Endothelial cell of umbilical vein (primary cell): Measurements from ENCODE around the gene MAN2A1. TPM values are rescaled to one million over a fixed set of nuclear protein-coding genes. Genes with fewer than 3 reads are reported as not detected.

Experiments used
- BruUV-seq: library from RNA; stranded (reverse); fragments of 400-500 nt; replicated peaks from 2 replicates; lab custom pipeline; 2021; lab: Mats Ljungman, UMichigan
- CTCF ChIA-PET: fragments of 300-600, 350-600 bp; sonication (Branson Sonifier 250); formaldehyde crosslinking; loops from one replicate; lab custom pipeline; 2021; ENCODE audit warnings: antibody characterized with exemption, inconsistent platforms; lab: Charles Lee
- POLR2A ChIA-PET: fragments of 300-600, 350-600 bp; sonication (Branson Sonifier 250); formaldehyde crosslinking; loops from one replicate; lab custom pipeline; 2021; ENCODE audit warnings: antibody characterized with exemption, inconsistent platforms; lab: Charles Lee
- DNase-seq: peaks from one replicate; pipeline ENCODE4 v3.0.0-alpha.2; 2011; ENCODE audit warnings: low read depth, low spot score
- FAIRE-seq: peaks from 2 replicates; lab custom pipeline; 2011; peaks lifted over from hg19 to GRCh38; lab: Jason Lieb, UNC
- H2AFZ ChIP-seq: 2 replicates; pipeline ENCODE4 v1.6.0; 2012; ENCODE audit warnings: low read depth, low read length, control low read depth, inconsistent platforms
- H3K27ac ChIP-seq: 2 replicates; pipeline ENCODE4 v1.5.1; 2011; ENCODE audit warnings: low read depth, mild to moderate bottlenecking, control low read depth, low read length, moderate library complexity; ENCODE audit not compliant: insufficient read depth
- H3K27me3 ChIP-seq, 2 experiments: 2 replicates each; pipeline versions ENCODE4 v1.6.0 to v1.6.1; 2011; ENCODE audit warnings: low read length in 2 of 2, mixed read lengths in 1 of 2; ENCODE audit not compliant: control insufficient read depth in 2 of 2, insufficient read depth in 2 of 2
- H3K36me3 ChIP-seq, 2 experiments: 2 replicates in 1 of 2; 3 replicates in 1 of 2; pipeline ENCODE4 v1.5.1; 2011; ENCODE audit warnings: low read length in 2 of 2, mild to moderate bottlenecking in 1 of 2, moderate library complexity in 1 of 2; ENCODE audit not compliant: control insufficient read depth in 2 of 2, insufficient read depth in 2 of 2; ENCODE audit errors: extremely low read depth in 1 of 2
- H3K4me1 ChIP-seq: 3 replicates; pipeline ENCODE4 v1.5.1; 2011; ENCODE audit warnings: mild to moderate bottlenecking, low read length; ENCODE audit not compliant: control insufficient read depth, insufficient read depth; ENCODE audit errors: extremely low read depth
- H3K4me2 ChIP-seq: 2 replicates; pipeline ENCODE4 v1.6.1; 2011; ENCODE audit warnings: low read length, control low read depth, mixed read lengths; ENCODE audit not compliant: insufficient read depth
- H3K4me3 ChIP-seq, 3 experiments: fragments of 200-600 bp in 1 of 3; sonication (generic), shearing (Covaris generic) in 1 of 3; replicated peaks in 1 of 3; 2 replicates each; pipeline ENCODE4 v1.5.1; 2011 to 2016; ENCODE audit warnings: control low read depth in 3 of 3, low read length in 3 of 3, mild to moderate bottlenecking in 2 of 3, inconsistent platforms in 1 of 3, low read depth in 1 of 3, moderate library complexity in 1 of 3; ENCODE audit not compliant: insufficient read depth in 1 of 3
- H3K79me2 ChIP-seq: 2 replicates; pipeline ENCODE4 v1.6.0; 2012; ENCODE audit warnings: low read length, inconsistent platforms; ENCODE audit not compliant: control insufficient read depth, insufficient read depth
- H3K9ac ChIP-seq: replicated peaks from 2 replicates; pipeline ENCODE3; 2011; ENCODE audit warnings: low read length, control low read depth; ENCODE audit not compliant: insufficient read depth; ENCODE audit errors: extremely low read depth
- H3K9me1 ChIP-seq: replicated peaks from 3 replicates; pipeline ENCODE4 v1.6.0; 2011; ENCODE audit warnings: mild to moderate bottlenecking, low read length; ENCODE audit not compliant: control insufficient read depth, insufficient read depth; ENCODE audit errors: extremely low read depth
- H3K9me3 ChIP-seq: replicated peaks from 2 replicates; pipeline ENCODE4 v1.5.1; 2012; ENCODE audit warnings: low read length, inconsistent platforms; ENCODE audit not compliant: control insufficient read depth, insufficient read depth
- H4K20me1 ChIP-seq: replicated peaks from 2 replicates; pipeline ENCODE3; 2011; ENCODE audit warnings: mild to moderate bottlenecking, low read length; ENCODE audit not compliant: control insufficient read depth, insufficient read depth; ENCODE audit errors: extremely low read depth
- CTCF ChIP-seq, 2 donors: IDR thresholded peaks; 1 replicate in 1 of 2; 2 replicates in 1 of 2; pipeline ENCODE4 v1.5.1; 2011; ENCODE audit warnings: low read length in 2 of 2, mild to moderate bottlenecking in 2 of 2, moderate library complexity in 2 of 2, control low read depth in 1 of 2, inconsistent platforms in 1 of 2, low read depth in 1 of 2; ENCODE audit not compliant: insufficient read depth in 1 of 2; ENCODE audit errors: extremely low read depth in 1 of 2
- GATA2 ChIP-seq: IDR thresholded peaks from 2 replicates; pipeline ENCODE4 v1.7.0; 2011; ENCODE audit warnings: low read depth, mild to moderate bottlenecking, moderate library complexity, mixed read lengths, low read length; ENCODE audit not compliant: insufficient read length, insufficient read depth
- JUN ChIP-seq: IDR thresholded peaks from 2 replicates; pipeline ENCODE4 v1.6.1; 2011; ENCODE audit warnings: borderline replicate concordance, low read depth; ENCODE audit not compliant: insufficient read length, insufficient read depth
- MYC ChIP-seq: IDR thresholded peaks from one replicate; pipeline ENCODE4 v1.6.1; 2011; ENCODE audit warnings: mild to moderate bottlenecking, low read depth, low read length
- POLR2A ChIP-seq: IDR thresholded peaks from 2 replicates; pipeline ENCODE4 v1.6.1; 2012; ENCODE audit warnings: low read depth, mild to moderate bottlenecking, control low read depth, low read length
- POLR2AphosphoS5 ChIP-seq: IDR thresholded peaks from 2 replicates; pipeline ENCODE4 v1.6.1; 2012; ENCODE audit warnings: low read depth, mild to moderate bottlenecking, control low read depth, low read length, moderate library complexity; ENCODE audit not compliant: insufficient read depth
- dilution Hi-C: fragments of 300-500 bp; cut with MboI; formaldehyde crosslinking; loops from one replicate; pipeline ENCODE4 v1.15.0; 2019; ENCODE audit warnings: low sequenced_read_pairs; ENCODE audit not compliant: extremely low pct_ligation_motif_present
- intact Hi-C: fragments of 100-400 bp; cut with micrococcal nuclease; formaldehyde crosslinking; loops from one replicate; pipeline ENCODE4 v1.10.0; 2022
- polyA plus RNA-seq, 4 experiments: library from polyadenylated mRNA; depleted of rRNA in 3 of 4; stranded (reverse) in 3 of 4; unstranded in 1 of 4; fragments of >200 nt; gene quantifications; 2 replicates each; pipeline versions ENCODE4 v1.2.1 to v1.2.3, GENCODE V29; 2011 to 2012; ENCODE audit warnings: missing spikeins in 1 of 4
- total RNA-seq: library from RNA; stranded (reverse); gene quantifications from 2 replicates; pipeline ENCODE4 v1.2.3, GENCODE V29; 2021

MAN2A1 gene
- total and polyA plus RNA-seq, 2 donors (not counting 3 experiments of a cell fraction or from before 2014, with no cell fraction given) = 20.8 to 54.8 TPM

- H2AFZ ChIP-seq = peak overlapping the region; percentile 88
- peaks cover 50% of the 10 kb centered on the region for H3K79me2 ChIP-seq
- dilution Hi-C loops = no loop called here
- peaks cover 2% of the 10 kb centered on the region for H4K20me1 ChIP-seq
- peak; percentile 39 for DNase-seq
- FAIRE-seq = no peak
- ChIA-PET CTCF (interaction anchor here (0.8 to 6.7 kb wide), 20 partner anchors 11 to 935 kb away, joined by 3 to 52 read pairs (median 4); no protein-coding TSS in a partner anchor), POLR2A (no interaction called here)
- peak overlapping the region; percentile 81 for H3K27ac ChIP-seq
- H3K4me1 ChIP-seq = peaks cover 8% of the 10 kb centered on the region
- no peaks in the 10 kb centered on the region for H3K36me3 ChIP-seq
- intact Hi-C loops = loop anchor here (1.0 to 10.0 kb wide), 3 partner anchors 88 to 586 kb away; no protein-coding TSS in a partner anchor
- BruUV-seq = TSS peak; percentile 33
- no peaks in the 10 kb centered on the region for H3K9me1 ChIP-seq
- TF ChIP-seq POLR2AphosphoS5 = peak; percentile 28
- TF ChIP-seq POLR2A = no peak
- H3K27me3 ChIP-seq = no peaks in the 10 kb centered on the region
- peak overlapping the region; percentile 92 for H3K9ac ChIP-seq
- H3K9me3 ChIP-seq = no peaks in the 10 kb centered on the region
- H3K4me3 ChIP-seq = peak overlapping the region; percentile 79 to 87 (median 83)
- peak overlapping the region; percentile 87 for H3K4me2 ChIP-seq
Measured at GRCh38 chr5:109690242-109690974, 681 bp downstream of the MAN2A1 start.

- POLR2A ChIA-PET = no interaction called here
Measured at GRCh38 chr5:109690975-109691574, 1.3 kb downstream of the MAN2A1 start.

More at GRCh38 chr5:109690975-109691574, 1.3 kb downstream of the MAN2A1 start:
- FAIRE-seq = peak; percentile 44
- H4K20me1 ChIP-seq = peaks cover 2% of the 10 kb centered on the region
- peak overlapping the region; percentile 81 for H3K27ac ChIP-seq
- H2AFZ ChIP-seq = peak overlapping the region; percentile 88
- peaks cover 56% of the 10 kb centered on the region for H3K79me2 ChIP-seq
- H3K36me3 ChIP-seq = no peaks in the 10 kb centered on the region
- intact Hi-C loops (loop anchor here (1.0 to 10.0 kb wide), 3 partner anchors 88 to 586 kb away; no protein-coding TSS in a partner anchor), dilution Hi-C loops (no loop called here)
- no peaks in the 10 kb centered on the region for H3K27me3 ChIP-seq
- H3K4me2 ChIP-seq = peak overlapping the region; percentile 87
- BruUV-seq = TSS peak; percentile 30
- TF ChIP-seq JUN (no peak), CTCF (IDR thresholded peaks at IDR 0.05; ENCODE audit: extremely low read depth in 1 of 2, insufficient read depth in 1 of 2, low read depth in 1 of 2, low read length in 2 of 2) (peak; percentile 61 to 62), MYC (no peak), GATA2 (no peak)
- CTCF ChIA-PET = interaction anchor here (1.0 to 6.7 kb wide), 19 partner anchors 11 to 935 kb away, joined by 3 to 52 read pairs (median 5); no protein-coding TSS in a partner anchor
- peak; percentile 87 for DNase-seq
- H3K9ac ChIP-seq = peak overlapping the region; percentile 92
- H3K4me3 ChIP-seq = peak overlapping the region; percentile 79 to 87 (median 83)
- peaks cover 8% of the 10 kb centered on the region for H3K4me1 ChIP-seq
- no peaks in the 10 kb centered on the region for H3K9me3 ChIP-seq
- H3K9me1 ChIP-seq = no peaks in the 10 kb centered on the region
